GM10248 (cell line): ENCODE results near the gene EXOC1.

Experiments used
- CTCF ChIA-PET: fragments of 300-600 bp; sonication (Branson Sonifier 250); formaldehyde crosslinking; extraction: SDS; loops from one replicate; lab custom pipeline; 2021; ENCODE audit warnings: antibody characterized with exemption; lab: Yijun Ruan, JAX
- POLR2A ChIA-PET: fragments of 350-650 bp; sonication (Branson Sonifier 250); formaldehyde crosslinking; extraction: SDS; loops from one replicate; lab custom pipeline; 2020; ENCODE audit warnings: antibody characterized with exemption; lab: Yijun Ruan, JAX
- DNase-seq: peaks from one replicate; pipeline ENCODE4 v3.0.0; 2012; ENCODE audit errors: extremely low spot score
- CTCF ChIP-seq: IDR thresholded peaks from 2 replicates; pipeline ENCODE4 v1.5.1; 2012; ENCODE audit warnings: mild to moderate bottlenecking, low read depth; ENCODE audit errors: extremely low read depth, missing control alignments, control extremely low read depth

The EXOC1 gene

GRCh38 chr4:55853484-55854046, at the start of gene EXOC1:
Gene EXOC1, plus strand, starts transcription at chr4:55853648. Its CDS starts 4,676 bp downstream, at chr4:55858324.
- no peak for TF ChIP-seq CTCF
- peak; percentile 94 for DNase-seq
- ChIA-PET POLR2A (interaction anchor here (0.5 kb wide), 1 partner anchor 14 kb away, joined by 3 read pairs; no protein-coding TSS in a partner anchor), CTCF (interaction anchor here (1.6 to 5.0 kb wide), 2 partner anchors 12 to 16 kb away, joined by 3 to 43 read pairs; no protein-coding TSS in a partner anchor)

GRCh38 chr4:55807556-55807955, 45.9 kb upstream of the EXOC1 start:
- DNase-seq, result no peak
- POLR2A ChIA-PET, result no interaction called here
- TF ChIP-seq CTCF, result no peak
- CTCF ChIA-PET, result interaction anchor here (0.9 to 1.6 kb wide), 2 partner anchors 21 to 24 kb away, joined by 3 to 4 read pairs; no protein-coding TSS in a partner anchor

- ChIA-PET CTCF (interaction anchor here (0.9 to 2.0 kb wide), 3 partner anchors 19 to 25 kb away, joined by 3 to 4 read pairs (median 4); no protein-coding TSS in a partner anchor), POLR2A (no interaction called here)
- no peak for DNase-seq
- TF ChIP-seq CTCF, result no peak
These were observed 45.3 kb upstream of the EXOC1 start for GRCh38 chr4:55808186-55808585.

GRCh38 chr4:55808632-55809031, 44.8 kb upstream of the EXOC1 start:
- TF ChIP-seq CTCF, result no peak
- ChIA-PET POLR2A (no interaction called here), CTCF (interaction anchor here (1.6 to 2.0 kb wide), 2 partner anchors 19 to 22 kb away, joined by 4 read pairs; no protein-coding TSS in a partner anchor)
- no peak for DNase-seq

GRCh38 chr4:55817691-55818090, 35.8 kb upstream of the EXOC1 start:
- ChIA-PET POLR2A (no interaction called here), CTCF (no interaction called here)

GRCh38 chr4:55819634-55820033, 33.8 kb upstream of the EXOC1 start, which contains the start of gene EXOC1L:
Gene EXOC1L, plus strand, starts transcription at chr4:55819790. Its CDS starts 237 bp downstream, at chr4:55820027.
- DNase-seq, result no peak
- ChIA-PET CTCF (no interaction called here), POLR2A (no interaction called here)
- no peak for TF ChIP-seq CTCF

More at GRCh38 chr4:55817691-55818090, 35.8 kb upstream of the EXOC1 start:
- DNase-seq, result no peak
- TF ChIP-seq CTCF, result no peak

GRCh38 chr4:55820279-55820678, 33.2 kb upstream of the EXOC1 start:
- ChIA-PET POLR2A (no interaction called here), CTCF (no interaction called here)
- no peak for DNase-seq
- no peak for TF ChIP-seq CTCF
